Measurements from ENCODE around the gene RGL1.

DNA sequence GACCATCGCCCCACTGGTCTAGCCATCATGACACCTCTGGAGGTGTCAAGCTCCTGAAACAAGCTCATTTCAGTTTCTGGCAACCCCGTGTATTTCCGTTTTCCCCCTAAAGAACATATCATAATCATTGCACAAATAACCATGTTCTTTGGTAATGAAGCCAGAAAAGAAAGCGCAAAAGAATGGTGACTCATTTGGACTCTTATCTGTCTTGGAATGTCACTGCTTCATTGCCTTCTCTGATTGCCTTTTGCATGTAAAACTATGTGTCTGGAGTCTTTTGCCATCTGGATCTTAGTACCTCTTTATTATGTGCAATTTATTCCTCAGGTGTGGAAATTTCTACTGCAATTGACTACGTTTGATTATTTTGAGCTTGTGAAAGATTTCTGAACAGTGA is 122.1 kb downstream of the RGL1 start:
- TF ChIP-seq CTCF (conservative IDR thresholded peaks at IDR 0.05; ENCODE audit: low read depth, low read length) = no peak
- no peak for TF ChIP-seq EZH2 (IDR thresholded peaks at IDR 0.05; ENCODE audit: borderline replicate concordance, low read depth, low read length, poor library complexity, severe bottlenecking)

All from A673 (cell line).